OCI-LY7 (cell line): ENCODE measurements around the gene GCHFR.

Experiments
- EZH2phosphoT487 ChIP-seq: fragments of 200-600 bp; sonication (generic); IDR thresholded peaks from 2 replicates; pipeline ENCODE4 v1.6.1; 2018; ENCODE audit warnings: low read depth, borderline replicate concordance, mild to moderate bottlenecking, mixed run types, antibody characterized with exemption, low read length, moderate library complexity, mixed read lengths
- TF ChIP-seq, protein P1 (sequence below): fragments of 200-600 bp; sonication (generic); conservative IDR thresholded peaks from 2 replicates; pipeline ENCODE4 v1.5.1; 2014; ENCODE audit warnings: mild to moderate bottlenecking, antibody characterized with exemption, low read length, moderate library complexity, mixed read lengths

DNA sequence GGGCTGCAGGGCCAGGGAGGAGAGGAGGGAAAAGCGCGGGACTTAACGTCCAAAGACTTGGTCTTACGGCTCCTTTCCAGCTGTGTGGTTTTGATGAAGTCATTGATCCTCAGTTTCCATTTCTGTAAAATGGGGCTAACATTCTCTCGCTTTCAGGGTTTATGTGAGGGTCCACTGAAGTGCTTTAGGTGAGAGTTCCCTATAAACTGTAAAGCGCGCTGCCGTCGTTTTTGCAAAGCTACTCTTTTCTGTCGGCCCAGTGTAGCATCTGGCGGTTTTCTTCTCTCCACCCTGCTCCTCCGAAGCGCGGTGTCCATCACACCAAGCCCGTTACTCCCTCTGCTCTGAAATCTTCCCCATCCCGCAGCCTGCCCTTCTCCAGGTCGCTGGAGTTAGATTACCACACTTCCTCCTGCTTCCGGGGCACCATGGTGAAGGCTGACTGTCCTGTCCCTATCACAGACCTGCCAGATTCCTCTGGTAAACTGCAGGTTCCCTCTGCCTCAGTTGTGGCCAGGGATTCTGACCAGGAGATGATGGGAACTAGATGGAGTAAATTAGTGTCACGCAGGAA lies 44.1 kb downstream of the GCHFR start:
- TF ChIP-seq, protein P1, sequence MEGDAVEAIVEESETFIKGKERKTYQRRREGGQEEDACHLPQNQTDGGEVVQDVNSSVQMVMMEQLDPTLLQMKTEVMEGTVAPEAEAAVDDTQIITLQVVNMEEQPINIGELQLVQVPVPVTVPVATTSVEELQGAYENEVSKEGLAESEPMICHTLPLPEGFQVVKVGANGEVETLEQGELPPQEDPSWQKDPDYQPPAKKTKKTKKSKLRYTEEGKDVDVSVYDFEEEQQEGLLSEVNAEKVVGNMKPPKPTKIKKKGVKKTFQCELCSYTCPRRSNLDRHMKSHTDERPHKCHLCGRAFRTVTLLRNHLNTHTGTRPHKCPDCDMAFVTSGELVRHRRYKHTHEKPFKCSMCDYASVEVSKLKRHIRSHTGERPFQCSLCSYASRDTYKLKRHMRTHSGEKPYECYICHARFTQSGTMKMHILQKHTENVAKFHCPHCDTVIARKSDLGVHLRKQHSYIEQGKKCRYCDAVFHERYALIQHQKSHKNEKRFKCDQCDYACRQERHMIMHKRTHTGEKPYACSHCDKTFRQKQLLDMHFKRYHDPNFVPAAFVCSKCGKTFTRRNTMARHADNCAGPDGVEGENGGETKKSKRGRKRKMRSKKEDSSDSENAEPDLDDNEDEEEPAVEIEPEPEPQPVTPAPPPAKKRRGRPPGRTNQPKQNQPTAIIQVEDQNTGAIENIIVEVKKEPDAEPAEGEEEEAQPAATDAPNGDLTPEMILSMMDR, result no peak
- TF ChIP-seq EZH2phosphoT487, result no peak
